Measurements from ENCODE around the gene PRDM16.

PRDM16 gene

DNA sequence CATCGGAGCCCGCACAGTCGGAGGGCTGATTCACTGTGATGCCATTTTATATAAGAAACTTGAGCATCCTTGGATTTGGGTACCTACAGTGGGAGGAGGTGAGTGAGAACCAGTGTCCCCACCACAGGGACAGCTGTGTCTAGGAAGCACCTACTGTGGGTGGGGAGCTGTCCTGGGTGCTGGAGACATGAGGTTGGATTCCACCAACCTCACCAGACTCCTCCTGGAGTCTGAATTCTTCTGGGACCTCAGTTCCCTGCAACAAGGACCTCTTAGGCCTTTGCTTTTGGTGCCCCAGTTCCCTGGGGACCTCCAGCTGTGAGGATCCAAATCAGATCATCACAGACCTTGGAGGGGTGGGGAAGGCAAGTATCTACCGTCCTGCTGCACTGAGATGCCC lies 188.8 kb downstream of the PRDM16 start:
- no peaks in the 10 kb centered on the region for H3K36me3 ChIP-seq
- peaks cover 2% of the 10 kb centered on the region for H3K9me3 ChIP-seq (ENCODE audit: severe bottlenecking)
- TF ChIP-seq CTCF (IDR thresholded peaks at IDR 0.05; ENCODE audit: low read depth, low read length) = no peak
- H3K27me3 ChIP-seq (ENCODE audit: insufficient read depth, low read depth, severe bottlenecking) = no peaks in the 10 kb centered on the region
- no peak for DNase-seq
- no peak overlapping the region for H3K4me3 ChIP-seq (ENCODE audit: low read depth, low read length)
- H3K27ac ChIP-seq = no peak overlapping the region

- peaks cover 2% of the 10 kb centered on the region for H3K9me3 ChIP-seq (ENCODE audit: severe bottlenecking)
Measured at GRCh38 chr1:3258386-3259003, 189.5 kb downstream of the PRDM16 start.

GRCh38 chr1:3259020-3259419 lies 190.0 kb downstream of the PRDM16 start:
- no peaks in the 10 kb centered on the region for H3K36me3 ChIP-seq
- H3K9me3 ChIP-seq (ENCODE audit: severe bottlenecking) = peaks cover 2% of the 10 kb centered on the region
- no peak for DNase-seq
- no peak overlapping the region for H3K4me3 ChIP-seq (ENCODE audit: low read depth, low read length)
- TF ChIP-seq CTCF (IDR thresholded peaks at IDR 0.05; ENCODE audit: low read depth, low read length) = no peak
- no peak overlapping the region for H3K27ac ChIP-seq
- H3K27me3 ChIP-seq (ENCODE audit: insufficient read depth, low read depth, severe bottlenecking) = no peaks in the 10 kb centered on the region

More at GRCh38 chr1:3258386-3259003, 189.5 kb downstream of the PRDM16 start:
- H3K27me3 ChIP-seq (ENCODE audit: insufficient read depth, low read depth, severe bottlenecking) = no peaks in the 10 kb centered on the region
- no peak overlapping the region for H3K27ac ChIP-seq
- DNase-seq = no peak
- no peak for TF ChIP-seq CTCF (IDR thresholded peaks at IDR 0.05; ENCODE audit: low read depth, low read length)
- no peaks in the 10 kb centered on the region for H3K36me3 ChIP-seq
- no peak overlapping the region for H3K4me3 ChIP-seq (ENCODE audit: low read depth, low read length)

DNA sequence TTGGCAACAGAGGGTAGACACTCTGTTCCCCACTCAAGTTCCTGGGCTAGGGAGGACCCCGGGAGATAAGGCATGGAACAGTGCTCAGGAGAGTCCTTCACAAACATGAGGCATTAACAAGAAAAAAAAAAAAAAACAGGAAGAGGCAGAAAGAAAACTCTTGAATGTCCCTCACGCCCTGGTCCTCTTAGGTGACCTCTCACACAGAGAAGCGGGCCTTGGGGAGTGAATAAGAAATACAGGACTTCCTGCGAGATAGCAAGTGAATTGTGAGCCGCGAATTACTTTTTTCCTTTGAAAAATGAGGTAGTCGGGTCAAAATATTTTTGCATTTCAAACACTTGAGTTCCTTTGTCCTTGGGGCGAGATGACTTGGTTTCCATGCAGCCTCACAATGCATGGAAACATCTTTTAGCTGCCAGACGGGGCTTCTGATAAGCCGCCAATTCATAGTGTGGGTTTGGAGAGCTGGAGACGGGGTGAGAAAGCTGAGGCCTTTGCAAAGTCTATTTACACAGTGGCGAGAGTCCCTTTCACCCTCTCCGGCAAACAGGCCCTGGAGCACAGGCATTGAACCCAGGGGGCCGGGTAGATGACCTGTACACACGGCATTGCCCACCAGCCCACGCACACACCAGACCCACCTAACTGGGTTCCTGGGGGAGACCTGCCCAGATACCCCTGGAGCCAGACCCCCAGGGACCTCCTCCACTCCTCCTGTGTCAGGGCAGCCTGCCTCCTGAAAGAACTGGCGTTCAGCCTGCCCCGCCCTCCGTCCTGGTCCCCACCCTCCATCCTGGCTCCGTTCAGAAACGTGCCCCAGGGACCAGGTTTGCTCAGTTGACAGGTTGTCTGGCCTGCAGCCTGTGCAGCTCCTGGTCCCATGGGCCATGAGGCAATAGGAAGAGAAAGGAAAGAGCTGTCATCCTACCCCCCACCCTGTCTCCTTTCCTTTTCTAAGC lies 192.3 kb downstream of the PRDM16 start:
- H3K27ac ChIP-seq = no peak overlapping the region
- TF ChIP-seq CTCF (IDR thresholded peaks at IDR 0.05; ENCODE audit: low read depth, low read length) = no peak
- no peak for DNase-seq
- no peaks in the 10 kb centered on the region for H3K9me3 ChIP-seq (ENCODE audit: severe bottlenecking)
- H3K4me3 ChIP-seq (ENCODE audit: low read depth, low read length) = no peak overlapping the region
- H3K27me3 ChIP-seq (ENCODE audit: insufficient read depth, low read depth, severe bottlenecking) = no peaks in the 10 kb centered on the region
- no peaks in the 10 kb centered on the region for H3K36me3 ChIP-seq

GRCh38 chr1:3261969-3262579 lies 193.1 kb downstream of the PRDM16 start:
- no peak for DNase-seq
- Histone ChIP-seq H3K27me3 (ENCODE audit: insufficient read depth, low read depth, severe bottlenecking) (no peaks in the 10 kb centered on the region), H3K36me3 (no peaks in the 10 kb centered on the region), H3K4me3 (ENCODE audit: low read depth, low read length) (no peak overlapping the region), H3K9me3 (ENCODE audit: severe bottlenecking) (no peaks in the 10 kb centered on the region), H3K27ac (no peak overlapping the region)
- no peak for TF ChIP-seq CTCF (IDR thresholded peaks at IDR 0.05; ENCODE audit: low read depth, low read length)

Data from WERI-Rb-1 (cell line).